ENCODE measurements around the gene STUB1. TPM values are rescaled to one million over a fixed set of nuclear protein-coding genes. Genes with fewer than 3 reads are reported as not detected.

The STUB1 gene
- total RNA-seq, 1 donor from 2014 or later = 109 TPM

- no peak for DNase-seq (ENCODE audit: low spot score)
Measured at GRCh38 chr16:643050-643368, 37.2 kb upstream of the STUB1 start.

GRCh38 chr16:644556-644955, 35.7 kb upstream of the STUB1 start:
- DNase-seq (ENCODE audit: low spot score) = no peak

- no peak for DNase-seq (ENCODE audit: low spot score)
Measured at GRCh38 chr16:645852-646678, 34.1 kb upstream of the STUB1 start.

GRCh38 chr16:646679-647172, 33.5 kb upstream of the STUB1 start:
- DNase-seq (ENCODE audit: low spot score) = no peak

GRCh38 chr16:647173-647902, 32.9 kb upstream of the STUB1 start:
- no peak for DNase-seq (ENCODE audit: low spot score)

- no peak for DNase-seq (ENCODE audit: low spot score)
Measured at GRCh38 chr16:648071-648780, 32.0 kb upstream of the STUB1 start.

- DNase-seq (ENCODE audit: low spot score) = peak; percentile 99
Measured at GRCh38 chr16:648781-649589, 31.2 kb upstream of the STUB1 start, which contains the start of gene WDR90. Gene WDR90 (plus strand): TSS chr16:649365. CDS start chr16:649417, 52 bp downstream.

GRCh38 chr16:649631-650030, 30.6 kb upstream of the STUB1 start:
- DNase-seq (ENCODE audit: low spot score) = no peak

- no peak for DNase-seq (ENCODE audit: low spot score)
Measured at GRCh38 chr16:651844-652243, 28.4 kb upstream of the STUB1 start.

- no peak for DNase-seq (ENCODE audit: low spot score)
Measured at GRCh38 chr16:652454-653305, 27.5 kb upstream of the STUB1 start.

- DNase-seq (ENCODE audit: low spot score) = no peak
Measured at GRCh38 chr16:654034-654433, 26.2 kb upstream of the STUB1 start.

- DNase-seq (ENCODE audit: low spot score) = no peak
Measured at GRCh38 chr16:657487-657886, 22.7 kb upstream of the STUB1 start.

GRCh38 chr16:658679-659571, 21.3 kb upstream of the STUB1 start:
- no peak for DNase-seq (ENCODE audit: low spot score)

- DNase-seq (ENCODE audit: low spot score) = no peak
Measured at GRCh38 chr16:659618-660017, 20.6 kb upstream of the STUB1 start.

- no peak for DNase-seq (ENCODE audit: low spot score)
Measured at GRCh38 chr16:660132-660458, 20.1 kb upstream of the STUB1 start.

GRCh38 chr16:660459-661183, 19.6 kb upstream of the STUB1 start:
- peak; percentile 95 for DNase-seq (ENCODE audit: low spot score)

GRCh38 chr16:661184-661821, 18.9 kb upstream of the STUB1 start:
- DNase-seq (ENCODE audit: low spot score) = no peak

GRCh38 chr16:662095-662494, 18.1 kb upstream of the STUB1 start:
- DNase-seq (ENCODE audit: low spot score) = no peak
